Measurements from ENCODE around the gene FDX2. TPM values are rescaled to one million over a fixed set of nuclear protein-coding genes. Genes with fewer than 3 reads are reported as not detected.

Gene FDX2
- total RNA-seq, 1 experiment from 2014 or later = 26.2 TPM

- TF ChIP-seq ARID4B (CRISPR knock-in tag; IDR thresholded peaks at IDR 0.05; ENCODE audit: borderline replicate concordance) (0 out of 2 replicates have a peak, but pooled peaks have one; percentile 76), SP1 (CRISPR knock-in tag; conservative IDR thresholded peaks at IDR 0.05) (no peak; the same call in 1 of the 2 replicates), USF2 (CRISPR knock-in tag; IDR thresholded peaks at IDR 0.05) (peak; percentile 76), STAT6 (CRISPR knock-in tag; conservative IDR thresholded peaks at IDR 0.05; ENCODE audit: low read depth) (no peak), PREB (CRISPR knock-in tag; IDR thresholded peaks at IDR 0.05; ENCODE audit: borderline replicate concordance) (no peak), SMAD4 (CRISPR knock-in tag; IDR thresholded peaks at IDR 0.05) (no peak), ZNF416 (CRISPR knock-in tag; IDR thresholded peaks at IDR 0.05) (no peak), USF1 (CRISPR knock-in tag; IDR thresholded peaks at IDR 0.05) (peak; percentile 61; the same call in 1 of the 2 replicates), CBFB (CRISPR knock-in tag; IDR thresholded peaks at IDR 0.05; ENCODE audit: low read depth) (no peak), GTF2I (CRISPR knock-in tag; conservative IDR thresholded peaks at IDR 0.05) (no peak), ZNF317 (CRISPR knock-in tag; IDR thresholded peaks at IDR 0.05; ENCODE audit: borderline replicate concordance, low read depth) (no peak), ATF3 (CRISPR knock-in tag; conservative IDR thresholded peaks at IDR 0.05) (no peak), TP53 (CRISPR knock-in tag; IDR thresholded peaks at IDR 0.05) (peak; percentile 43; the same call in 1 of the 2 replicates), ZNF138 (CRISPR knock-in tag; conservative IDR thresholded peaks at IDR 0.05) (no peak), GRHL2 (CRISPR knock-in tag; IDR thresholded peaks at IDR 0.05; ENCODE audit: insufficient replicate concordance, severe bottlenecking) (no peak), ATF2 (CRISPR knock-in tag; IDR thresholded peaks at IDR 0.05; ENCODE audit: borderline replicate concordance, low read depth) (no peak), ZNF423 (CRISPR knock-in tag; IDR thresholded peaks at IDR 0.05) (no peak), ATF1 (CRISPR knock-in tag; IDR thresholded peaks at IDR 0.05) (no peak), NFE2L1 (CRISPR knock-in tag; IDR thresholded peaks at IDR 0.05) (peak; percentile 50; the same call in 1 of the 2 replicates), E2F1 (CRISPR knock-in tag; IDR thresholded peaks at IDR 0.05) (no peak), CDX4 (CRISPR knock-in tag; IDR thresholded peaks at IDR 0.05; ENCODE audit: borderline replicate concordance) (no peak), JAZF1 (CRISPR knock-in tag; IDR thresholded peaks at IDR 0.05) (no peak), HMGA2 (CRISPR knock-in tag; IDR thresholded peaks at IDR 0.05) (no peak)
Measured at GRCh38 chr19:10352764-10353671, 37.2 kb upstream of the FDX2 start (continued).

Data from WTC11 (cell line).